Breast epithelium (tissue), 4 donors: ENCODE data around the gene RAB3GAP1. TPM values are rescaled to one million over a fixed set of nuclear protein-coding genes. Genes with fewer than 3 reads are reported as not detected.

Experiments used
- DNase-seq, 2 donors: peaks; one replicate each; pipeline ENCODE4 v3.0.0-alpha.2; 2019; ENCODE audit warnings: low spot score in 2 of 2
- H3K27ac ChIP-seq, 2 donors: fragments of 200-600 bp; sonication (generic) in 1 of 2; one replicate each; pipeline ENCODE4 v1.5.1; 2016 to 2019; ENCODE audit warnings: mild to moderate bottlenecking in 1 of 2
- H3K27me3 ChIP-seq, 2 donors: fragments of 200-600 bp; sonication (generic) in 1 of 2; one replicate each; pipeline versions ENCODE4 v1.5.1 to v1.6.0; 2017 to 2019; ENCODE audit warnings: control low read depth in 1 of 2, mild to moderate bottlenecking in 1 of 2
- H3K36me3 ChIP-seq: fragments of 200-600 bp; one replicate; pipeline ENCODE4 v1.5.1; 2019
- H3K4me1 ChIP-seq, 2 donors: fragments of 200-600 bp; sonication (generic); one replicate each; pipeline ENCODE4 v1.5.1; 2016 to 2019; ENCODE audit warnings: control low read depth in 1 of 2
- H3K4me3 ChIP-seq, 3 donors: fragments of 200-600 bp; sonication (generic); 1 replicate in 2 of 3; 2 replicates in 1 of 3; pipeline ENCODE4 v1.5.1; 2016 to 2019; ENCODE audit warnings: mild to moderate bottlenecking in 3 of 3, moderate library complexity in 2 of 3
- H3K9me3 ChIP-seq, 2 donors: fragments of 200-600 bp; sonication (generic) in 1 of 2; one replicate each; pipeline ENCODE4 v1.5.1; 2016 to 2019; ENCODE audit warnings: control low read depth in 1 of 2
- POLR2A ChIP-seq: fragments of 450-650 bp; IDR thresholded peaks from one replicate; pipeline ENCODE4 v1.6.1; 2016; ENCODE audit warnings: antibody characterized with exemption, mild to moderate bottlenecking, moderate library complexity
- POLR2AphosphoS5 ChIP-seq, 3 donors: sonication (generic); formaldehyde crosslinking; IDR thresholded peaks; one replicate each; pipeline ENCODE4 v1.6.1; 2017; ENCODE audit warnings: antibody characterized with exemption in 3 of 3
- intact Hi-C: fragments of 100-400 bp; cut with DNase I; formaldehyde crosslinking; loops from one replicate; pipeline ENCODE4 v1.15.1; 2023; ENCODE audit warnings: low total_unique reads
- total RNA-seq, 3 donors: library from RNA; depleted of rRNA; stranded (reverse); fragments of >200 nt; gene quantifications; one replicate each; pipeline ENCODE4 v1.1.0, GENCODE V29; 2016
- TF ChIP-seq, protein P1 (sequence below), 3 donors: fragments of 450-650 bp; IDR thresholded peaks; one replicate each; pipeline ENCODE4 v1.5.1; 2016 to 2017; ENCODE audit warnings: antibody characterized with exemption in 3 of 3, mild to moderate bottlenecking in 3 of 3, moderate library complexity in 3 of 3

The RAB3GAP1 gene
- total RNA-seq, 3 donors from 2014 or later: 53.9 to 70.5 (median 54.1) TPM

DNA sequence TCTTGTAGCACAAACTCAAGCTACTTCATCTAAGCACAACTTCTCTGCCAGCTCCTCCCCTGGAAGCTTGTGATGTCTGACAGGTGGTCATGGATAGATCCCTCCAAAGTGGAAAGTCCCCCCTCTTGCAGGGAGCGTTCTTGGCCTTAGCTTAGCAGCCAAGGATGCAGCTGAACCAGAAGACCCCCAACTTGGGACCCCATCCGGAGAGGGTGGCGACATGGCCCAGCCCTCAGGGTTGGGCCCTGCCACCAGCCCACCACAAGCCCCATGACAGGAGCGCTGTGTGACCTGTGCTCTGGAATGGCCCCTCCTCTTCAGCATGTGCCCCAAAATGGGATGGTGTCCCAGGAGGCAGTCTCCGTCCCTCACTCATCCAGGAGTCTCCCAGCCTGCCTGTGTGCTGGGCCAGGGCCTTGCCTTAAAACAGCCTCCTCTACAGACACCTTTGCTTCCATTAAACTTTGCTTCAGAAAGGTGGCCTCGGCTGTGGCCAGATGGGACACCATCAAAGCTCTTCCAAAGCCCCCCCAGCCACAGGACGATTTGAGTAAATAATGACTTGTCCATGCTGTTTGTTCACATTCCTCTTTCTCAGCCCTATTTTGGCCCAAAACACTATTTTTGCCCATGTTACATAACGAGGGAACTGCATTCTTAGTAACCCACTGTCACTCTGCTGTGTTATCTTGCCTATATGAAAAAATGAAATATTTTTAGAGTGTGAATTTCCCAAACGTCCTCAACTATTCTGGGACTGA lies 122.1 kb downstream of the RAB3GAP1 start:
- Histone ChIP-seq H3K4me1 (no peaks in the 10 kb centered on the region), H3K9me3 (peaks cover 4 to 8% of the 10 kb centered on the region in 2 donors), H3K27ac (no peak overlapping the region), H3K27me3 (no peaks in the 10 kb centered on the region), H3K4me3 (no peak overlapping the region), H3K36me3 (no peaks in the 10 kb centered on the region)
- intact Hi-C loops: no loop called here
- TF ChIP-seq POLR2A (no peak), POLR2AphosphoS5 (IDR thresholded peaks at IDR 0.05) (no peak)
- TF ChIP-seq, protein P1, sequence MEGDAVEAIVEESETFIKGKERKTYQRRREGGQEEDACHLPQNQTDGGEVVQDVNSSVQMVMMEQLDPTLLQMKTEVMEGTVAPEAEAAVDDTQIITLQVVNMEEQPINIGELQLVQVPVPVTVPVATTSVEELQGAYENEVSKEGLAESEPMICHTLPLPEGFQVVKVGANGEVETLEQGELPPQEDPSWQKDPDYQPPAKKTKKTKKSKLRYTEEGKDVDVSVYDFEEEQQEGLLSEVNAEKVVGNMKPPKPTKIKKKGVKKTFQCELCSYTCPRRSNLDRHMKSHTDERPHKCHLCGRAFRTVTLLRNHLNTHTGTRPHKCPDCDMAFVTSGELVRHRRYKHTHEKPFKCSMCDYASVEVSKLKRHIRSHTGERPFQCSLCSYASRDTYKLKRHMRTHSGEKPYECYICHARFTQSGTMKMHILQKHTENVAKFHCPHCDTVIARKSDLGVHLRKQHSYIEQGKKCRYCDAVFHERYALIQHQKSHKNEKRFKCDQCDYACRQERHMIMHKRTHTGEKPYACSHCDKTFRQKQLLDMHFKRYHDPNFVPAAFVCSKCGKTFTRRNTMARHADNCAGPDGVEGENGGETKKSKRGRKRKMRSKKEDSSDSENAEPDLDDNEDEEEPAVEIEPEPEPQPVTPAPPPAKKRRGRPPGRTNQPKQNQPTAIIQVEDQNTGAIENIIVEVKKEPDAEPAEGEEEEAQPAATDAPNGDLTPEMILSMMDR (IDR thresholded peaks at IDR 0.05): no peak
- no peak for DNase-seq

DNA sequence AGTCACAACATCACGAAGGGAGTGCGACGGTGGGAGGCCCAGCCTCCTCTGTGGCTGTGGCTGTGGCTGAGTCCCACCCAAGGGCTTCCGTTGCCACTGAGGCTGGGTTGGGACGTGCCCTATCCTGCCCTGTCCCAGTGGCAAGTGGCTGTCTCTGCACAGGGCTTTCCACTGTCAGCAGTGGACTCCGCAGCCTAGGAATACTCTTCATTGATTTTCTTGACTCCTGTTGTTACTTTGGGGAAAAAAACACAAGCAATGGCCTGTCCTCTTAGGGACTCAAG lies 122.7 kb downstream of the RAB3GAP1 start:
- Histone ChIP-seq H3K4me1 (no peaks in the 10 kb centered on the region), H3K27me3 (no peaks in the 10 kb centered on the region), H3K4me3 (no peak overlapping the region), H3K9me3 (peaks cover 4 to 8% of the 10 kb centered on the region in 2 donors), H3K36me3 (no peaks in the 10 kb centered on the region), H3K27ac (no peak overlapping the region)
- TF ChIP-seq POLR2AphosphoS5 (IDR thresholded peaks at IDR 0.05) (no peak), POLR2A (no peak)
- TF ChIP-seq, protein P1 (IDR thresholded peaks at IDR 0.05): no peak
- DNase-seq: no peak
- intact Hi-C loops: no loop called here

DNA sequence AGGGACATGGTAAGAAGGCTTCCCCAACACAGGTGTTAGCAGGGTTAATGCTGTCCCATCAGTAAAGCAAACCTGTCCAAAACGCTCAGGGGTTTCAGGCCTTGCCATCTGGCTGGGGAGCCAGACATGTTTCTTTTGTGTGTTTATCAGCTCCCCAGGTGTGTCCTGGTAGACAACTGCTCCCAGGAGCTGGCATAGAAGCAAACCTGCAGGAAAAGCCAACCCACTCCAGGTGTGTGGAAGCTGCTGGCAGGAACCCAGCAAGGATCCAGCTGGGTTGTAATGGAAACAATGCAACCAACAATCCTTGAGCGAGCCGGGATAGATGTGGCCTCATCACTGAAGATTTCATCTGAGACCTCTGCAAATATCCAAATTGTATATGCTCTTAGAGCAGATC lies 123.1 kb downstream of the RAB3GAP1 start:
- H3K27me3 ChIP-seq: no peaks in the 10 kb centered on the region
- H3K36me3 ChIP-seq: no peaks in the 10 kb centered on the region
- intact Hi-C loops: no loop called here
- no peak for DNase-seq
- H3K4me3 ChIP-seq: no peak overlapping the region
- peaks cover 4 to 8% of the 10 kb centered on the region in 2 donors for H3K9me3 ChIP-seq
- no peaks in the 10 kb centered on the region for H3K4me1 ChIP-seq
- TF ChIP-seq POLR2A: no peak
- TF ChIP-seq, protein P1 (IDR thresholded peaks at IDR 0.05): no peak
- no peak for TF ChIP-seq POLR2AphosphoS5 (IDR thresholded peaks at IDR 0.05)
- H3K27ac ChIP-seq: no peak overlapping the region

DNA sequence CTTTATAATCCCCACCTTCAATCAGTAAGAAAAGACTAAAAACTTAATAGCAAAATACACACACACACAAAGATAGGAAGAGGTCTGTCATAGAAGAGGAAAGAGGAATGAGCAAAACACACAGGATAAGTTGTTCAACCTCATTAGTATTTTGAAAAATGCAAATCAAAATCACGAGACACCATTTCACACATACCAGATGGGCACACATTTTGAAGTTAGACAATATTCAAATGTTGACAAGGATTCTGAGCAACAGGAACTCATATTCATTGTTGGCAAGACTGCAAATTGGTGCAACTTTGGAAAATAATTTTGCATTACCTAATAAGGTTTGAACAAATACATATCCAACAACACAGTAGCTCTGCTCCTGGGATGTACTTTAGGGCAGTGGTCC lies 127.6 kb downstream of the RAB3GAP1 start:
- TF ChIP-seq POLR2A: no peak
- no peak for TF ChIP-seq POLR2AphosphoS5 (IDR thresholded peaks at IDR 0.05)
- TF ChIP-seq, protein P1 (IDR thresholded peaks at IDR 0.05): no peak
- intact Hi-C loops: no loop called here
- H3K27ac ChIP-seq: no peak overlapping the region
- no peaks in the 10 kb centered on the region for H3K4me1 ChIP-seq
- no peak for DNase-seq
- no peak overlapping the region for H3K4me3 ChIP-seq
- no peaks in the 10 kb centered on the region for H3K36me3 ChIP-seq
- H3K27me3 ChIP-seq: no peaks in the 10 kb centered on the region
- H3K9me3 ChIP-seq: peaks cover 4 to 8% of the 10 kb centered on the region in 2 donors

DNA sequence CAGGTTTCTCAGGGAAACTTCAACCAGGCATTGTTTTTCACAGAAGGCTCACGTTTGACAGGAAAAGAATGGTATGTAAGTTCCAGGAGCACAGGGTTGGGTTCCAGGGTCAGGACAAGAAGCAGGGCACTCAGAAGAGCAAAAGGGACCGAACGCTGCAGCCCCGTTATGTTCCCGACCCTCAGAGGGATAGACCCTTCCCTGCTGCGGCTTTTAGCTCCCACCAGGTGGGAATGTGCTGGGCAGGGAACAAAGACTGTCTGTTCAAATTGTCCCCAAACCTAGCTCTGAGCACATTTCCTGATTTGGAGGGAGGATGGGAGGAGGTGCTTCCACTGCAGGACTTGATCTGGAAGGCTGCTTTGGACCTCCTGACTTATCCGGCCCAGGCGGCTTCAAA lies 130.1 kb downstream of the RAB3GAP1 start:
- intact Hi-C loops: no loop called here
- no peaks in the 10 kb centered on the region for H3K4me1 ChIP-seq
- no peak for DNase-seq
- H3K27me3 ChIP-seq: no peaks in the 10 kb centered on the region
- TF ChIP-seq POLR2AphosphoS5 (IDR thresholded peaks at IDR 0.05): no peak
- TF ChIP-seq, protein P1 (IDR thresholded peaks at IDR 0.05): no peak
- H3K27ac ChIP-seq: no peak overlapping the region
- H3K9me3 ChIP-seq: peaks cover 4 to 5% of the 10 kb centered on the region in 2 donors
- no peak overlapping the region for H3K4me3 ChIP-seq
- no peaks in the 10 kb centered on the region for H3K36me3 ChIP-seq
